ENCODE results near the gene PHF14. TPM values are rescaled to one million over a fixed set of nuclear protein-coding genes. Genes with fewer than 3 reads are reported as not detected.

PHF14 gene
- total and polyA plus RNA-seq, 2 experiments from 2014 or later, result 72.0 to 87.9 TPM

DNA sequence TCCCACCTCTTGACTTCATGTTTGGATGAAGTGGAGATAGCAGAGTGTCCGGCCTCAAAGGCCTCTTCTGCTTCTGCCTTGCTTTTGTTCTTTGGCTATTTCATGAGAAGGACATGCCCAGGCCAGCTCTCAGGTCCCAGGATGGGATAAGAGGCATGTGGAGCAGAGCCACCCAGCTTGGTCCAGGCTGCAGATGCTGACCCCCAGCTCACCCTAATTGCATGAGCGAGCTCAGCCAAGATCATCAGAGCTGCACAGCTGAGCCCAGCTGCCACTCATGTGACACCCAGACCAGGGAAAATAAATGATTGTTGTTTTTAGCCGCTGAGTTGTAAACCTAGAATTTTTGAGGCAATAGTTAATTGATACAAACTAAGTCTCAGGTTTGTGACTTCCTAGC is 230.0 kb downstream of the PHF14 start:
- no peak overlapping the region for H2AFZ ChIP-seq
- no peak for DNase-seq (ENCODE audit: low spot score)
- TF ChIP-seq POLR2AphosphoS5 (IDR thresholded peaks at IDR 0.05; ENCODE audit: low read depth) (no peak), ZNF462 (CRISPR knock-in tag; IDR thresholded peaks at IDR 0.05) (no peak), ZNF114 (CRISPR knock-in tag; IDR thresholded peaks at IDR 0.05) (no peak), EZH2phosphoT487 (IDR thresholded peaks at IDR 0.05; ENCODE audit: unreplicated experiment) (no peak), JUNB (IDR thresholded peaks at IDR 0.05; ENCODE audit: unreplicated experiment) (no peak), CTCF (conservative IDR thresholded peaks at IDR 0.05; ENCODE audit: low read depth in 2 of 2) (no peak), STAT1 (IDR thresholded peaks at IDR 0.05; ENCODE audit: unreplicated experiment) (no peak), EZH2 (IDR thresholded peaks at IDR 0.05; ENCODE audit: low read depth, unreplicated experiment) (no peak), ZNF331 (CRISPR knock-in tag; IDR thresholded peaks at IDR 0.05; ENCODE audit: low read depth) (no peak), CREB1 (CRISPR knock-in tag; IDR thresholded peaks at IDR 0.05; ENCODE audit: low read depth) (no peak), NANOG (IDR thresholded peaks at IDR 0.05; ENCODE audit: borderline replicate concordance) (no peak), ETS1 (IDR thresholded peaks at IDR 0.05) (no peak)
- TF ChIP-seq, protein P1, sequence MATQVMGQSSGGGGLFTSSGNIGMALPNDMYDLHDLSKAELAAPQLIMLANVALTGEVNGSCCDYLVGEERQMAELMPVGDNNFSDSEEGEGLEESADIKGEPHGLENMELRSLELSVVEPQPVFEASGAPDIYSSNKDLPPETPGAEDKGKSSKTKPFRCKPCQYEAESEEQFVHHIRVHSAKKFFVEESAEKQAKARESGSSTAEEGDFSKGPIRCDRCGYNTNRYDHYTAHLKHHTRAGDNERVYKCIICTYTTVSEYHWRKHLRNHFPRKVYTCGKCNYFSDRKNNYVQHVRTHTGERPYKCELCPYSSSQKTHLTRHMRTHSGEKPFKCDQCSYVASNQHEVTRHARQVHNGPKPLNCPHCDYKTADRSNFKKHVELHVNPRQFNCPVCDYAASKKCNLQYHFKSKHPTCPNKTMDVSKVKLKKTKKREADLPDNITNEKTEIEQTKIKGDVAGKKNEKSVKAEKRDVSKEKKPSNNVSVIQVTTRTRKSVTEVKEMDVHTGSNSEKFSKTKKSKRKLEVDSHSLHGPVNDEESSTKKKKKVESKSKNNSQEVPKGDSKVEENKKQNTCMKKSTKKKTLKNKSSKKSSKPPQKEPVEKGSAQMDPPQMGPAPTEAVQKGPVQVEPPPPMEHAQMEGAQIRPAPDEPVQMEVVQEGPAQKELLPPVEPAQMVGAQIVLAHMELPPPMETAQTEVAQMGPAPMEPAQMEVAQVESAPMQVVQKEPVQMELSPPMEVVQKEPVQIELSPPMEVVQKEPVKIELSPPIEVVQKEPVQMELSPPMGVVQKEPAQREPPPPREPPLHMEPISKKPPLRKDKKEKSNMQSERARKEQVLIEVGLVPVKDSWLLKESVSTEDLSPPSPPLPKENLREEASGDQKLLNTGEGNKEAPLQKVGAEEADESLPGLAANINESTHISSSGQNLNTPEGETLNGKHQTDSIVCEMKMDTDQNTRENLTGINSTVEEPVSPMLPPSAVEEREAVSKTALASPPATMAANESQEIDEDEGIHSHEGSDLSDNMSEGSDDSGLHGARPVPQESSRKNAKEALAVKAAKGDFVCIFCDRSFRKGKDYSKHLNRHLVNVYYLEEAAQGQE (IDR thresholded peaks at IDR 0.05; ENCODE audit: unreplicated experiment), result no peak
- H4K20me1 ChIP-seq (replicated peaks; ENCODE audit: insufficient read depth), result no peaks in the 10 kb centered on the region
- H3K9me2 ChIP-seq (ENCODE audit: insufficient read depth), result no peaks in the 10 kb centered on the region
- Mint-ChIP-seq H3K36me3 (ENCODE audit: low read depth) (no peaks in the 10 kb centered on the region), H3K27me3 (ENCODE audit: insufficient read depth, low read depth, poor library complexity) (no peaks in the 10 kb centered on the region), H3K27ac (no peak overlapping the region), H3K9me3 (no peaks in the 10 kb centered on the region), H3K4me3 (no peak overlapping the region), H3K4me1 (peaks cover 5% of the 10 kb centered on the region; the same call in 1 of the 3 replicates)
- no peak overlapping the region for H3K4me3 ChIP-seq
- no peaks in the 10 kb centered on the region for H3F3A ChIP-seq (replicated peaks; ENCODE audit: low read depth)
- no peak for ATAC-seq
- no peaks in the 10 kb centered on the region for H3K36me3 ChIP-seq (ENCODE audit: insufficient read depth)
- no peak overlapping the region for H3K4me2 ChIP-seq
- no peaks in the 10 kb centered on the region for H3K79me2 ChIP-seq (replicated peaks; ENCODE audit: insufficient read depth)
- no peaks in the 10 kb centered on the region for H3K27me3 ChIP-seq (ENCODE audit: insufficient read depth)
- H3K27ac ChIP-seq (ENCODE audit: low read depth), result no peak overlapping the region
- H3K4me1 ChIP-seq (ENCODE audit: insufficient read depth), result no peaks in the 10 kb centered on the region
